Breast epithelium (tissue), 3 donors: ENCODE results near the gene TRAF3.

ENCODE experiments used
- POLR2A ChIP-seq: fragments of 450-650 bp; IDR thresholded peaks from one replicate; pipeline ENCODE4 v1.6.1; 2016; ENCODE audit warnings: antibody characterized with exemption, mild to moderate bottlenecking, moderate library complexity
- POLR2AphosphoS5 ChIP-seq, 3 donors: sonication (generic); formaldehyde crosslinking; IDR thresholded peaks; one replicate each; pipeline ENCODE4 v1.6.1; 2017; ENCODE audit warnings: antibody characterized with exemption in 3 of 3

- TF ChIP-seq POLR2AphosphoS5 (IDR thresholded peaks at IDR 0.05), result no peak
- TF ChIP-seq POLR2A, result no peak
Observed at GRCh38 chr14:102873131-102873530, 95.9 kb downstream of the TRAF3 start.
